SK-N-SH (cell line): ENCODE measurements around the gene CLCNKB.
"Not testable (repeated sequence)": the region's sequence is repeated elsewhere in the genome, so short reads cannot be mapped to it uniquely, and the experiment has no call there.

Experiments used
- EP300 ChIP-seq, 2 experiments: IDR thresholded peaks; 2 replicates each; pipeline versions ENCODE4 v1.4.0 to v1.6.1; 2012; ENCODE audit warnings: borderline replicate concordance in 1 of 2, low read depth in 1 of 2, low read length in 1 of 2
- FOXM1 ChIP-seq: IDR thresholded peaks from 2 replicates; pipeline ENCODE4 v1.4.0; 2012; ENCODE audit warnings: low read depth, mild to moderate bottlenecking
- GATA2 ChIP-seq: sonication (generic); formaldehyde crosslinking; IDR thresholded peaks from 2 replicates; pipeline ENCODE4 v1.5.0; 2020; ENCODE audit warnings: mild to moderate bottlenecking, missing genetic modification reagents
- NFIC ChIP-seq: IDR thresholded peaks from 2 replicates; pipeline ENCODE4 v1.4.0; 2012; ENCODE audit warnings: borderline replicate concordance
- NRF1 ChIP-seq: IDR thresholded peaks from 2 replicates; pipeline ENCODE4 v1.6.1; 2012; ENCODE audit warnings: low read depth, mild to moderate bottlenecking, low read length
- POLR2AphosphoS5 ChIP-seq: IDR thresholded peaks from 2 replicates; pipeline ENCODE4 v1.6.1; 2012; ENCODE audit warnings: low read depth, low read length
- REST ChIP-seq: IDR thresholded peaks from 2 replicates; pipeline ENCODE4 v1.6.1; 2012; ENCODE audit warnings: mild to moderate bottlenecking, low read depth, low read length, moderate library complexity
- YY1 ChIP-seq: IDR thresholded peaks from 2 replicates; pipeline ENCODE4 v1.4.0; 2012; ENCODE audit warnings: low read depth, mild to moderate bottlenecking
- TF ChIP-seq, protein P1 (sequence below): fragments of 200-600 bp; sonication (generic); IDR thresholded peaks from 2 replicates; pipeline ENCODE4 v1.6.1; 2017; ENCODE audit warnings: antibody characterized with exemption, mild to moderate bottlenecking, moderate library complexity

GRCh38 chr1:16056521-16056912 lies 12.9 kb downstream of the CLCNKB start:
- not testable (repeated sequence) for TF ChIP-seq NRF1; YY1; FOXM1; REST; POLR2AphosphoS5; EP300 (IDR thresholded peaks at IDR 0.05; ENCODE audit: borderline replicate concordance in 1 of 2, low read depth in 1 of 2, low read length in 1 of 2); GATA2 (CRISPR knock-in tag); NFIC
- TF ChIP-seq, protein P1, sequence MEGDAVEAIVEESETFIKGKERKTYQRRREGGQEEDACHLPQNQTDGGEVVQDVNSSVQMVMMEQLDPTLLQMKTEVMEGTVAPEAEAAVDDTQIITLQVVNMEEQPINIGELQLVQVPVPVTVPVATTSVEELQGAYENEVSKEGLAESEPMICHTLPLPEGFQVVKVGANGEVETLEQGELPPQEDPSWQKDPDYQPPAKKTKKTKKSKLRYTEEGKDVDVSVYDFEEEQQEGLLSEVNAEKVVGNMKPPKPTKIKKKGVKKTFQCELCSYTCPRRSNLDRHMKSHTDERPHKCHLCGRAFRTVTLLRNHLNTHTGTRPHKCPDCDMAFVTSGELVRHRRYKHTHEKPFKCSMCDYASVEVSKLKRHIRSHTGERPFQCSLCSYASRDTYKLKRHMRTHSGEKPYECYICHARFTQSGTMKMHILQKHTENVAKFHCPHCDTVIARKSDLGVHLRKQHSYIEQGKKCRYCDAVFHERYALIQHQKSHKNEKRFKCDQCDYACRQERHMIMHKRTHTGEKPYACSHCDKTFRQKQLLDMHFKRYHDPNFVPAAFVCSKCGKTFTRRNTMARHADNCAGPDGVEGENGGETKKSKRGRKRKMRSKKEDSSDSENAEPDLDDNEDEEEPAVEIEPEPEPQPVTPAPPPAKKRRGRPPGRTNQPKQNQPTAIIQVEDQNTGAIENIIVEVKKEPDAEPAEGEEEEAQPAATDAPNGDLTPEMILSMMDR = not testable (repeated sequence)
